Mesothelial cell of epicardium (in vitro differentiated cells): ENCODE measurements around the gene KLHL29. TPM values are rescaled to one million over a fixed set of nuclear protein-coding genes. Genes with fewer than 3 reads are reported as not detected.

Source experiments
- DNase-seq, 2 experiments: peaks; one replicate each; pipeline ENCODE4 v3.0.0; 2021; ENCODE audit warnings: low spot score in 2 of 2; ENCODE audit not compliant: unreplicated experiment in 2 of 2
- H3K27ac Mint-ChIP-seq: 2 replicates; pipeline ENCODE4 v1.8.0; 2021; ENCODE audit warnings: mixed read lengths
- H3K27me3 Mint-ChIP-seq: 2 replicates; pipeline ENCODE4 v1.8.0; 2021; ENCODE audit warnings: low read depth, mixed read lengths
- H3K36me3 Mint-ChIP-seq: 2 replicates; pipeline ENCODE4 v1.8.0; 2021; ENCODE audit warnings: mixed read lengths
- H3K4me1 Mint-ChIP-seq: 2 replicates; pipeline ENCODE4 v1.8.0; 2021; ENCODE audit warnings: mixed read lengths
- H3K4me3 Mint-ChIP-seq: 2 replicates; pipeline ENCODE4 v1.8.0; 2021; ENCODE audit warnings: mild to moderate bottlenecking, moderate library complexity, mixed read lengths
- H3K9me3 Mint-ChIP-seq: 2 replicates; pipeline ENCODE4 v1.8.0; 2021; ENCODE audit warnings: mixed read lengths
- CTCF ChIP-seq: fragments of 200-600 bp; sonication (generic); IDR thresholded peaks from one replicate; pipeline ENCODE4 v1.5.0; 2021; ENCODE audit warnings: antibody characterized with exemption; ENCODE audit not compliant: unreplicated experiment
- total RNA-seq: library from RNA; stranded (reverse); gene quantifications from 3 replicates; pipeline ENCODE4 v1.2.1, GENCODE V29; 2021

Gene KLHL29
- total RNA-seq, 1 donor from 2014 or later: 28.3 TPM

GRCh38 chr2:23468474-23469141 is 83.6 kb downstream of the KLHL29 start:
- H3K27me3 Mint-ChIP-seq: peaks cover 1% of the 10 kb centered on the region
- H3K9me3 Mint-ChIP-seq: no peaks in the 10 kb centered on the region
- H3K4me1 Mint-ChIP-seq: peaks cover 6% of the 10 kb centered on the region
- no peak for TF ChIP-seq CTCF
- H3K27ac Mint-ChIP-seq: no peak overlapping the region
- no peak for DNase-seq
- no peak overlapping the region for H3K4me3 Mint-ChIP-seq
- no peaks in the 10 kb centered on the region for H3K36me3 Mint-ChIP-seq

- DNase-seq: no peak
- H3K4me1 Mint-ChIP-seq: peaks cover 6% of the 10 kb centered on the region
- H3K27ac Mint-ChIP-seq: no peak overlapping the region
- TF ChIP-seq CTCF: no peak
- H3K27me3 Mint-ChIP-seq: peaks cover 1% of the 10 kb centered on the region
- no peak overlapping the region for H3K4me3 Mint-ChIP-seq
- no peaks in the 10 kb centered on the region for H3K36me3 Mint-ChIP-seq
- no peaks in the 10 kb centered on the region for H3K9me3 Mint-ChIP-seq
These were observed 84.2 kb downstream of the KLHL29 start for GRCh38 chr2:23469142-23469540.

- Mint-ChIP-seq H3K36me3 (no peaks in the 10 kb centered on the region), H3K9me3 (no peaks in the 10 kb centered on the region), H3K4me1 (peaks cover 27% of the 10 kb centered on the region), H3K4me3 (no peak overlapping the region), H3K27ac (no peak overlapping the region), H3K27me3 (no peaks in the 10 kb centered on the region)
- TF ChIP-seq CTCF: no peak
- DNase-seq: no peak
These were observed 90.1 kb downstream of the KLHL29 start for GRCh38 chr2:23475036-23475435.

- no peak overlapping the region for H3K4me3 Mint-ChIP-seq
- no peak for DNase-seq
- H3K9me3 Mint-ChIP-seq: no peaks in the 10 kb centered on the region
- H3K27ac Mint-ChIP-seq: no peak overlapping the region
- no peaks in the 10 kb centered on the region for H3K27me3 Mint-ChIP-seq
- no peak for TF ChIP-seq CTCF
- no peaks in the 10 kb centered on the region for H3K36me3 Mint-ChIP-seq
- H3K4me1 Mint-ChIP-seq: peaks cover 29% of the 10 kb centered on the region
These were observed 90.5 kb downstream of the KLHL29 start for GRCh38 chr2:23475473-23475872.

- no peak for TF ChIP-seq CTCF
- no peak overlapping the region for H3K4me3 Mint-ChIP-seq
- no peaks in the 10 kb centered on the region for H3K36me3 Mint-ChIP-seq
- DNase-seq: no peak
- H3K4me1 Mint-ChIP-seq: peaks cover 34% of the 10 kb centered on the region
- no peaks in the 10 kb centered on the region for H3K9me3 Mint-ChIP-seq
- H3K27me3 Mint-ChIP-seq: no peaks in the 10 kb centered on the region
- H3K27ac Mint-ChIP-seq: no peak overlapping the region
These were observed 91.8 kb downstream of the KLHL29 start for GRCh38 chr2:23476786-23477185.

- no peak for TF ChIP-seq CTCF
- Mint-ChIP-seq H3K36me3 (no peaks in the 10 kb centered on the region), H3K27me3 (no peaks in the 10 kb centered on the region), H3K9me3 (no peaks in the 10 kb centered on the region), H3K4me1 (peaks cover 36% of the 10 kb centered on the region), H3K4me3 (no peak overlapping the region), H3K27ac (no peak overlapping the region)
- no peak for DNase-seq
These were observed 92.4 kb downstream of the KLHL29 start for GRCh38 chr2:23477392-23477791.
